A673 (cell line): ENCODE data around the gene GUCY1A1. TPM values are rescaled to one million over a fixed set of nuclear protein-coding genes. Genes with fewer than 3 reads are reported as not detected.

ENCODE experiments used
- BruUV-seq: library from RNA; stranded (reverse); fragments of 400-500 nt; replicated peaks from 2 replicates; lab custom pipeline; 2021; lab: Mats Ljungman, UMichigan
- CTCF ChIA-PET: fragments of 300-600 bp; sonication (Branson Sonifier 250); formaldehyde crosslinking; loops from one replicate; lab custom pipeline; 2022; ENCODE audit warnings: antibody characterized with exemption; lab: Charles Lee
- POLR2A ChIA-PET: fragments of 300-600 bp; sonication (Branson Sonifier 250); formaldehyde crosslinking; loops from one replicate; lab custom pipeline; 2022; ENCODE audit warnings: antibody characterized with exemption; ENCODE audit not compliant: low non-redundant PET; lab: Charles Lee
- DNase-seq: peaks from one replicate; pipeline ENCODE4 v3.0.0-alpha.2; 2015; ENCODE audit warnings: low spot score
- H3K27ac ChIP-seq: fragments of 200-600 bp; sonication (generic); 2 replicates; pipeline ENCODE4 v1.5.1; 2016; ENCODE audit warnings: mixed run types, low read depth, mild to moderate bottlenecking, mixed read lengths, antibody characterized with exemption, low read length; ENCODE audit not compliant: poor library complexity, severe bottlenecking
- H3K27me3 ChIP-seq: fragments of 200-600 bp; sonication (generic); replicated peaks from 2 replicates; pipeline ENCODE4 v1.6.1; 2017; ENCODE audit warnings: mixed run types, low read depth, mild to moderate bottlenecking, mixed read lengths, antibody characterized with exemption, low read length; ENCODE audit not compliant: insufficient read depth, poor library complexity
- H3K36me3 ChIP-seq: fragments of 200-600 bp; sonication (generic); 2 replicates; pipeline ENCODE4 v1.6.1; 2016; ENCODE audit warnings: mixed run types, mild to moderate bottlenecking, mixed read lengths, antibody characterized with exemption, low read length; ENCODE audit not compliant: insufficient read depth, poor library complexity, severe bottlenecking
- H3K4me1 ChIP-seq: fragments of 200-600 bp; sonication (generic); 2 replicates; pipeline ENCODE4 v1.6.1; 2017; ENCODE audit warnings: mixed run types, mild to moderate bottlenecking, mixed read lengths, antibody characterized with exemption, low read length; ENCODE audit not compliant: insufficient read depth, poor library complexity, severe bottlenecking
- H3K4me3 ChIP-seq: fragments of 200-600 bp; sonication (generic); 2 replicates; pipeline ENCODE4 v1.5.1; 2016; ENCODE audit warnings: low read depth, mixed run types, mild to moderate bottlenecking, mixed read lengths, low read length; ENCODE audit not compliant: poor library complexity, severe bottlenecking
- H3K9me3 ChIP-seq: fragments of 200-600 bp; sonication (generic); 2 replicates; pipeline ENCODE4 v1.6.1; 2016; ENCODE audit warnings: mixed run types, low read depth, mild to moderate bottlenecking, mixed read lengths, antibody characterized with exemption, low read length; ENCODE audit not compliant: poor library complexity, severe bottlenecking
- CTCF ChIP-seq: fragments of 300-800, 200-600 bp; sonication (generic); conservative IDR thresholded peaks from 2 replicates; pipeline ENCODE4 v1.5.1; 2017; ENCODE audit warnings: low read depth, mild to moderate bottlenecking, antibody characterized with exemption, low read length, moderate library complexity, mixed read lengths
- EZH2 ChIP-seq: fragments of 200-600 bp; sonication (generic); IDR thresholded peaks from 2 replicates; pipeline ENCODE4 v1.6.1; 2017; ENCODE audit warnings: borderline replicate concordance, low read depth, mild to moderate bottlenecking, mixed read lengths, antibody characterized with exemption, low read length; ENCODE audit not compliant: poor library complexity, severe bottlenecking
- intact Hi-C: fragments of 100-400 bp; cut with micrococcal nuclease; formaldehyde crosslinking; loops from one replicate; pipeline ENCODE4 v1.10.0; 2022; ENCODE audit not compliant: unreplicated experiment
- total RNA-seq: library from RNA; stranded (reverse); gene quantifications from 2 replicates; pipeline ENCODE4 v1.2.3, GENCODE V29; 2021

The GUCY1A1 gene
- total RNA-seq, 1 experiment from 2014 or later: 0.37 TPM

- intact Hi-C loops: loop anchor here (10.0 kb wide), 1 partner anchor 494 kb away; no protein-coding TSS in a partner anchor
- H3K9me3 ChIP-seq: no peaks in the 10 kb centered on the region
- peaks cover 37% of the 10 kb centered on the region for H3K27me3 ChIP-seq
- H3K4me1 ChIP-seq: no peaks in the 10 kb centered on the region
- POLR2A ChIA-PET: no interaction called here
- TF ChIP-seq CTCF: no peak
- TF ChIP-seq EZH2: no peak
- H3K4me3 ChIP-seq: peak within 1 kb of the TSS; percentile 39
- no TSS peak for BruUV-seq
- H3K27ac ChIP-seq: no peak within 1 kb of the TSS
- DNase-seq: peak; percentile 65
- H3K36me3 ChIP-seq: no peaks in the 10 kb centered on the region
- CTCF ChIA-PET: no interaction called here
These were observed 92.1 kb downstream of the GUCY1A1 start, which contains the start of gene GUCY1B1 for GRCh38 chr4:155758481-155759371. Gene GUCY1B1 (plus strand): TSS chr4:155759021. CDS start chr4:155759141, 120 bp downstream.

- no peaks in the 10 kb centered on the region for H3K36me3 ChIP-seq
- H3K27ac ChIP-seq: no peak overlapping the region
- peak; percentile 11 for DNase-seq
- no peaks in the 10 kb centered on the region for H3K4me1 ChIP-seq
- intact Hi-C loops: loop anchor here (10.0 kb wide), 1 partner anchor 495 kb away; no protein-coding TSS in a partner anchor
- TF ChIP-seq CTCF (no peak), EZH2 (peak; percentile 53)
- no TSS peak for BruUV-seq
- no peaks in the 10 kb centered on the region for H3K9me3 ChIP-seq
- H3K4me3 ChIP-seq: peak overlapping the region; percentile 39
- peaks cover 34% of the 10 kb centered on the region for H3K27me3 ChIP-seq
- POLR2A ChIA-PET: no interaction called here
- CTCF ChIA-PET: no interaction called here
These were observed 93.0 kb downstream of the GUCY1A1 start for GRCh38 chr4:155759372-155760252.

- BruUV-seq: no TSS peak
- CTCF ChIA-PET: no interaction called here
These were observed 94.4 kb downstream of the GUCY1A1 start for GRCh38 chr4:155761047-155761446.

More at GRCh38 chr4:155761047-155761446, 94.4 kb downstream of the GUCY1A1 start:
- TF ChIP-seq EZH2 (no peak), CTCF (no peak)
- Histone ChIP-seq H3K4me3 (no peak overlapping the region), H3K4me1 (no peaks in the 10 kb centered on the region), H3K9me3 (no peaks in the 10 kb centered on the region), H3K27ac (no peak overlapping the region), H3K27me3 (peaks cover 34% of the 10 kb centered on the region), H3K36me3 (no peaks in the 10 kb centered on the region)
- DNase-seq: no peak
- intact Hi-C loops: no loop called here
- POLR2A ChIA-PET: no interaction called here
